Panc1 (cell line): ENCODE results near the gene AFF2.

Source experiments
- TCF7L2 ChIP-seq: IDR thresholded peaks from 2 replicates; pipeline ENCODE4 v1.6.1; 2011; ENCODE audit warnings: mild to moderate bottlenecking, low read depth, low read length, inconsistent platforms
- TF ChIP-seq, protein P1 (sequence below): fragments of 450-650 bp; IDR thresholded peaks from 2 replicates; pipeline ENCODE4 v1.5.1; 2017; ENCODE audit warnings: mild to moderate bottlenecking

DNA sequence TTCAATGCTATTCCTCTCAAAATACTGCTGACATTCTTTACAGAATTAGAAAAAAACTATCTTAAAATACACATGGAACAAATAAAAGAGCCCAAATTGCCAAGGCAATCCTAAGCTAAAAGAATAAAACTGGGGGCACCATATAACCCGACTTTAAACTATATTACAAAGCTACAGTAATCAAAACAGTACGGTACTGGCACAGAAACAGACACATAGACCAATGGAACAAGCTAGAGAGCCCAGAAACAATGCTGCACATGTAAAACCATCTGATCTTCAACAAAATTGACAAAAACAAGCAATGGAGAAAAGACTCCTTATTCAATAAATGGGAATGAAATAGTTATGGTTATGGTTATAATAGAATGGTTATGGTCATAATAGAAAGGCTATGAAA is 522.1 kb downstream of the AFF2 start:
- TF ChIP-seq, protein P1, sequence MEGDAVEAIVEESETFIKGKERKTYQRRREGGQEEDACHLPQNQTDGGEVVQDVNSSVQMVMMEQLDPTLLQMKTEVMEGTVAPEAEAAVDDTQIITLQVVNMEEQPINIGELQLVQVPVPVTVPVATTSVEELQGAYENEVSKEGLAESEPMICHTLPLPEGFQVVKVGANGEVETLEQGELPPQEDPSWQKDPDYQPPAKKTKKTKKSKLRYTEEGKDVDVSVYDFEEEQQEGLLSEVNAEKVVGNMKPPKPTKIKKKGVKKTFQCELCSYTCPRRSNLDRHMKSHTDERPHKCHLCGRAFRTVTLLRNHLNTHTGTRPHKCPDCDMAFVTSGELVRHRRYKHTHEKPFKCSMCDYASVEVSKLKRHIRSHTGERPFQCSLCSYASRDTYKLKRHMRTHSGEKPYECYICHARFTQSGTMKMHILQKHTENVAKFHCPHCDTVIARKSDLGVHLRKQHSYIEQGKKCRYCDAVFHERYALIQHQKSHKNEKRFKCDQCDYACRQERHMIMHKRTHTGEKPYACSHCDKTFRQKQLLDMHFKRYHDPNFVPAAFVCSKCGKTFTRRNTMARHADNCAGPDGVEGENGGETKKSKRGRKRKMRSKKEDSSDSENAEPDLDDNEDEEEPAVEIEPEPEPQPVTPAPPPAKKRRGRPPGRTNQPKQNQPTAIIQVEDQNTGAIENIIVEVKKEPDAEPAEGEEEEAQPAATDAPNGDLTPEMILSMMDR: no peak
- no peak for TF ChIP-seq TCF7L2
